ENCODE measurements around the gene ZNF892. TPM values are rescaled to one million over a fixed set of nuclear protein-coding genes. Genes with fewer than 3 reads are reported as not detected.

The ZNF892 gene
- total RNA-seq, 2 donors from 2014 or later: 2.9 to 3.5 TPM

Other genes with a start within 250 kb of the ZNF892 start
- gene MAL, start 181.8 kb upstream of the ZNF892 start, total RNA-seq: 10 to 100 TPM; 47.2 to 65.9 TPM
- gene MRPS5, start 85.7 kb upstream of the ZNF892 start, total RNA-seq: 10 to 100 TPM; 76.0 to 93.9 TPM
- gene ZNF514, start 47.7 kb upstream of the ZNF892 start, total RNA-seq: 10 to 100 TPM in 1 of 2 donors, 1 to 10 TPM in 1; 6.3 to 13.8 TPM
- 1 to 10 TPM; 3.8 to 4.4 TPM for gene ZNF2, start 41.7 kb upstream of the ZNF892 start, total RNA-seq
- gene PROM2, start 66.9 kb downstream of the ZNF892 start, total RNA-seq: under 1 TPM; 0.90 to 0.91 TPM
- not detected for gene KCNIP3, start 89.8 kb downstream of the ZNF892 start, total RNA-seq
- gene FAHD2A, start 195.2 kb downstream of the ZNF892 start, total RNA-seq: 10 to 100 TPM; 19.1 to 19.2 TPM